ENCODE data around the gene CEBPA. TPM values are rescaled to one million over a fixed set of nuclear protein-coding genes. Genes with fewer than 3 reads are reported as not detected.

CEBPA gene
- total RNA-seq, 6 experiments from 2014 or later: 53.9 to 163 (median 119) TPM

DNA sequence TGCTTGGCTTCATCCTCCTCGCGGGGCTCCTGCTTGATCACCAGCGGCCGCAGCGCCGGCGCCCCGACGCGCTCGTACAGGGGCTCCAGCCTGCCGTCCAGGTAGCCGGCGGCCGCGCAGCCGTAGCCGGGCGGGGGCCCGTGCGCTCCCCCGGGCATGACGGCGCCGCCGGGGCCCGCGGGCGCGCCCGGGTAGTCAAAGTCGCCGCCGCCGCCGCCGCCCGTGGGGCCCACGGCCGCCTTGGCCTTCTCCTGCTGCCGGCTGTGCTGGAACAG lies 497 bp downstream of the CEBPA start:
- DNase-seq: peak in 1 of 3 donors; percentile 56
- Histone ChIP-seq H3K4me3 (peak overlapping the region; percentile 66 to 93 (median 86)), H3K36me3 (no peaks in the 10 kb centered on the region), H3K27ac (peak overlapping the region; percentile 79 to 99 (median 91)), H3K9me3 (no peaks in the 10 kb centered on the region), H3K4me1 (peaks cover 0 to 47% (median 5%) of the 10 kb centered on the region in 4 donors), H3K27me3 (no peaks in the 10 kb centered on the region)
- intact Hi-C loops (cut with DNase I): loop anchor here (5.0 to 10.0 kb wide), 3 partner anchors 57 to 103 kb away; no protein-coding TSS in a partner anchor
- WGBS (ENCODE audit: insufficient coverage, low coverage, low lambda C conversion rate, missing lambda C conversion rate): no CpG with 5 or more reads among the region's 41 CpGs
- ATAC-seq: no peak
- TF ChIP-seq POLR2A (IDR thresholded peaks at IDR 0.05) (no peak), CTCF (IDR thresholded peaks at IDR 0.05) (no peak)

GRCh38 chr19:33301144-33301899 lies 1.0 kb downstream of the CEBPA start:
- Histone ChIP-seq H3K4me3 (peak overlapping the region; percentile 66 to 93 (median 86)), H3K36me3 (no peaks in the 10 kb centered on the region), H3K27ac (peak overlapping the region; percentile 79 to 99 (median 91)), H3K9me3 (no peaks in the 10 kb centered on the region), H3K27me3 (no peaks in the 10 kb centered on the region), H3K4me1 (peaks cover 0 to 42% (median 5%) of the 10 kb centered on the region in 4 donors)
- WGBS (ENCODE audit: insufficient coverage, low coverage, low lambda C conversion rate, missing lambda C conversion rate): 0% methylated on average over 7 of the region's 91 CpGs
- intact Hi-C loops (cut with DNase I): loop anchor here (5.0 to 10.0 kb wide), 3 partner anchors 57 to 103 kb away; no protein-coding TSS in a partner anchor
- TF ChIP-seq POLR2A (IDR thresholded peaks at IDR 0.05) (no peak), CTCF (IDR thresholded peaks at IDR 0.05) (no peak)
- peak; percentile 51 to 66 (median 58) for DNase-seq
- ATAC-seq: no peak

GRCh38 chr19:33300894-33301143 lies 1.5 kb downstream of the CEBPA start:
- H3K4me3 ChIP-seq: peak overlapping the region; percentile 66 to 93 (median 86)
- peak overlapping the region; percentile 56 to 99 (median 91) for H3K27ac ChIP-seq
- no peaks in the 10 kb centered on the region for H3K9me3 ChIP-seq
- no peak for DNase-seq
- H3K4me1 ChIP-seq: peaks cover 0 to 37% (median 5%) of the 10 kb centered on the region in 4 donors
- no peak for TF ChIP-seq POLR2A (IDR thresholded peaks at IDR 0.05)
- no peak for TF ChIP-seq CTCF (IDR thresholded peaks at IDR 0.05)
- no peaks in the 10 kb centered on the region for H3K36me3 ChIP-seq
- H3K27me3 ChIP-seq: no peaks in the 10 kb centered on the region
- intact Hi-C loops (cut with DNase I): loop anchor here (5.0 to 10.0 kb wide), 3 partner anchors 56 to 104 kb away; no protein-coding TSS in a partner anchor
- ATAC-seq: no peak
- no CpG with 5 or more reads among the region's 7 CpGs for WGBS (ENCODE audit: insufficient coverage, low coverage, low lambda C conversion rate, missing lambda C conversion rate)

DNA sequence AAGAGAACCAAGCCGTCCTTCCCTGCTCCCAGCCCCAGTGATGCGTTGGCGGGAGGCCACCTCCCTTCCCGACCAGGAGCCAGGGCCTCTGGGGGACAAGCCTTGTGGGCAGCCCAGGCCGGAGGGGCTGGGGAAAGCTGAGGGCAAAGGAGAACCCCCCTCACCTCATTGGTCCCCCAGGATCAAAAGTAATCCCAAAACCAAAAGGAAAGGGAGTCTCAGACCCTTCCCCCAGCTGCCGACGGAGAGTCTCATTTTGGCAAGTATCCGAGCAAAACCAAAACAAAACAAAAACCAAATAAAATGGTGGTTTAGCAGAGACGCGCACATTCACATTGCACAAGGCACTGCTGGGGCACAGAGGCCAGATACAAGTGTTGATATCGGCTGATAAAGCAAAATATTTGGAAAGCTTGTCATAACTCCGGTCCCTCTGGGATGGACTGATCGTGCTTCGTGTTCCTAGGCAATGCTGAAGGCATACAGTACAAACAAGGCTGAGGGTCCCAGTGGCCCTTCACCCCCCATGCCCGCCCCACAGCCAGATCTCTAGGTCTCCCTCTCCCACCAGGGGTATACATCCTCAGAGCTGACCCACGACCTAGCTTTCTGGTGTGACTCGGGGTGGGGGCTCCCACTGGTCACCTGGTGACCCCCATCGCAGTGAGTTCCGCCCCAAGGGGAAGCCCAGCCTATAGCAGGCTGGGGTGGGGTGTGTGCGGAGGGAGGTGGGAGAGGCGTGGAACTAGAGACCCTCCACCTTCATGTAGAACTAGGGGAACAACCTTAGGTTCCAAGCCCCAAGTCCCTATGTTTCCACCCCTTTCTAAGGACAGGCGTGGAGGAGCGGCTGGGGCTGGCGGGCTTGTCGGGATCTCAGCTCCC lies 2.1 kb downstream of the CEBPA start:
- no peaks in the 10 kb centered on the region for H3K9me3 ChIP-seq
- TF ChIP-seq CTCF (IDR thresholded peaks at IDR 0.05) (no peak), POLR2A (IDR thresholded peaks at IDR 0.05) (no peak)
- no peaks in the 10 kb centered on the region for H3K36me3 ChIP-seq
- peak overlapping the region; percentile 56 to 99 (median 91) for H3K27ac ChIP-seq
- H3K4me1 ChIP-seq: peaks cover 0 to 31% (median 5%) of the 10 kb centered on the region in 4 donors
- 16% methylated on average over 14 of the region's 25 CpGs for WGBS (ENCODE audit: insufficient coverage, low coverage, low lambda C conversion rate, missing lambda C conversion rate)
- intact Hi-C loops (cut with DNase I): loop anchor here (5.0 to 10.0 kb wide), 3 partner anchors 55 to 105 kb away; no protein-coding TSS in a partner anchor
- no peaks in the 10 kb centered on the region for H3K27me3 ChIP-seq
- DNase-seq (peak; percentile 65 to 72 (median 65)), ATAC-seq (peak in 1 of 4 donors; percentile 7)
- H3K4me3 ChIP-seq: peak overlapping the region; percentile 66 to 93 (median 86)
